ENCODE data around the gene NUDT9.
"Not testable (repeated sequence)": the region's sequence is repeated elsewhere in the genome, so short reads cannot be mapped to it uniquely, and the experiment has no call there.

The NUDT9 gene

DNA sequence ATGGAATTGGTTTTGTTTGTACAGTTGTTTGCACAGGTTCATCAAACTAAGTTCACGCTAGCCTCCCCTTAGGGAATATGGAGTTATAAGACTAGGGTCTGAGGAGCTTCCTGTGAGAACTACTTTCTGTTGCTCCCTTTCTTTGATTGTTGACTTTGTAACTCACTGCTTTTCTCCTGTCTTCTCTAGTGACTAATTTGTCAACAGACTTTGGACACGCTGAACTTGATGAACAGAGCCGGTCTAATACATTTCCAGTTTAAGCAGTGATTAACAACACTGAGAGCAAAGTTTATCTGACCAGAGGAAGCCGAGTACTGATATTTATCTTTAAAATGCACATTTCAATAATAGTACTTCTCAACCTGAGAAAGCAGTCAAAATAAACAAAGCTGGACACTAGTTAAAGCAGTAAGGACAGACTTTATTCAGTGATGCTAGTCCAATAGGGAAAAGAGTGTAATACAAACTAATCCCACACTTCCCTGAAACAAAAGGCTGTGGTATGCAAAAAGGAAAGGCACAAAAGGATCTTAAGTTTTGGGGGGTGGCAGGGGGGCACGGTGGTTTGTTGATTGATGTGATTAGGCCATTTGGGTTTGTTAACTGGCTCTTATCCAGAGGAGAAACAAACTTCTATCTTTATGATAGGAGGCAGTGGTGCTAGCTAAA, 2.7 kb upstream of the NUDT9 start:
- Histone ChIP-seq H3K79me2 (ENCODE audit: insufficient read depth, low read length) (peaks cover 20% of the 10 kb centered on the region), H3K4me2 (ENCODE audit: low read depth, low read length, poor library complexity, severe bottlenecking) (no peak overlapping the region), H3K36me3 (ENCODE audit: low read length) (no peaks in the 10 kb centered on the region), H3K9ac (ENCODE audit: low read length) (no peak overlapping the region), H3K4me3 (ENCODE audit: insufficient read depth, low read length, poor library complexity, severe bottlenecking) (no peak overlapping the region), H4K20me1 (ENCODE audit: low read depth, low read length) (no peaks in the 10 kb centered on the region), H3K9me3 (ENCODE audit: insufficient read depth, low read length) (no peaks in the 10 kb centered on the region), H2AFZ (ENCODE audit: low read depth, low read length, severe bottlenecking) (no peak overlapping the region), H3F3A (ENCODE audit: insufficient read depth) (no peaks in the 10 kb centered on the region), H3K9me2 (replicated peaks; ENCODE audit: insufficient read depth, low read length) (no peaks in the 10 kb centered on the region), H3K27ac (ENCODE audit: low read depth, low read length) (no peak overlapping the region), H3K27me3 (ENCODE audit: low read length) (no peaks in the 10 kb centered on the region)
- no peak for TF ChIP-seq EZH2phosphoT487 (conservative IDR thresholded peaks at IDR 0.05; ENCODE audit: low read length)
- TF ChIP-seq, protein P1, sequence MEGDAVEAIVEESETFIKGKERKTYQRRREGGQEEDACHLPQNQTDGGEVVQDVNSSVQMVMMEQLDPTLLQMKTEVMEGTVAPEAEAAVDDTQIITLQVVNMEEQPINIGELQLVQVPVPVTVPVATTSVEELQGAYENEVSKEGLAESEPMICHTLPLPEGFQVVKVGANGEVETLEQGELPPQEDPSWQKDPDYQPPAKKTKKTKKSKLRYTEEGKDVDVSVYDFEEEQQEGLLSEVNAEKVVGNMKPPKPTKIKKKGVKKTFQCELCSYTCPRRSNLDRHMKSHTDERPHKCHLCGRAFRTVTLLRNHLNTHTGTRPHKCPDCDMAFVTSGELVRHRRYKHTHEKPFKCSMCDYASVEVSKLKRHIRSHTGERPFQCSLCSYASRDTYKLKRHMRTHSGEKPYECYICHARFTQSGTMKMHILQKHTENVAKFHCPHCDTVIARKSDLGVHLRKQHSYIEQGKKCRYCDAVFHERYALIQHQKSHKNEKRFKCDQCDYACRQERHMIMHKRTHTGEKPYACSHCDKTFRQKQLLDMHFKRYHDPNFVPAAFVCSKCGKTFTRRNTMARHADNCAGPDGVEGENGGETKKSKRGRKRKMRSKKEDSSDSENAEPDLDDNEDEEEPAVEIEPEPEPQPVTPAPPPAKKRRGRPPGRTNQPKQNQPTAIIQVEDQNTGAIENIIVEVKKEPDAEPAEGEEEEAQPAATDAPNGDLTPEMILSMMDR (IDR thresholded peaks at IDR 0.05; ENCODE audit: insufficient read depth, low read length, poor library complexity, severe bottlenecking): no peak

DNA sequence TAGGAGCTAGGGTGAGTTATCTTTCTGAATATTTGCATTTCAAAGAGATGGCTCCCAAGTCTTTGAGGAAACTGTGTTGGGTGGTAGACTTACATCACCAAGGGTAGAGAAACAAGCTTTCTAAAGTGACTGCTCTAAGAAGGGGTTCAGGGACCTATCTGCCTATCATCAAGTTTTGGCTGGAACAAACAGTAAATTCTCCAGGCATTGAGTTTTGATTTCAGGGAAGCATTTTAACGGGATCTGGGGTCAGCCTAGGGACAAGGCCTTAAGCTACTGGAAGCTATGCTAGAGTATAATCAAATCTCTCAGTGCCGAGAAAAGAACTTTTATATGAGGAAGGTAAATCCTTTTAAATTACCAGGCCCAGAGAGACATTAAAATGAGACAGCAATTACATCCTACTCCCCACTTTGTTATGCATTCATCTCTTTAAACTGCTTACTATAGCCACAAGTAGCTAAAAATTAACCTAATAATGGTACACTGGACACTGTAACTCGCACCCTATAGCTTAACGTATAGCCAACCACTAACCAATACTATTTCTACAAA, 2.0 kb upstream of the NUDT9 start:
- H3K27ac ChIP-seq (ENCODE audit: low read depth, low read length): no peak overlapping the region
- no peak overlapping the region for H3K4me3 ChIP-seq (ENCODE audit: insufficient read depth, low read length, poor library complexity, severe bottlenecking)
- H3K36me3 ChIP-seq (ENCODE audit: low read length): no peaks in the 10 kb centered on the region
- no peak overlapping the region for H2AFZ ChIP-seq (ENCODE audit: low read depth, low read length, severe bottlenecking)
- TF ChIP-seq EZH2phosphoT487 (conservative IDR thresholded peaks at IDR 0.05; ENCODE audit: low read length): no peak
- TF ChIP-seq, protein P1 (IDR thresholded peaks at IDR 0.05; ENCODE audit: insufficient read depth, low read length, poor library complexity, severe bottlenecking): no peak
- no peaks in the 10 kb centered on the region for H3K9me2 ChIP-seq (replicated peaks; ENCODE audit: insufficient read depth, low read length)
- no peaks in the 10 kb centered on the region for H3K9me3 ChIP-seq (ENCODE audit: insufficient read depth, low read length)
- H4K20me1 ChIP-seq (ENCODE audit: low read depth, low read length): no peaks in the 10 kb centered on the region
- no peaks in the 10 kb centered on the region for H3F3A ChIP-seq (ENCODE audit: insufficient read depth)
- no peak overlapping the region for H3K9ac ChIP-seq (ENCODE audit: low read length)
- H3K27me3 ChIP-seq (ENCODE audit: low read length): no peaks in the 10 kb centered on the region
- H3K79me2 ChIP-seq (ENCODE audit: insufficient read depth, low read length): peaks cover 27% of the 10 kb centered on the region
- H3K4me2 ChIP-seq (ENCODE audit: low read depth, low read length, poor library complexity, severe bottlenecking): no peak overlapping the region

DNA sequence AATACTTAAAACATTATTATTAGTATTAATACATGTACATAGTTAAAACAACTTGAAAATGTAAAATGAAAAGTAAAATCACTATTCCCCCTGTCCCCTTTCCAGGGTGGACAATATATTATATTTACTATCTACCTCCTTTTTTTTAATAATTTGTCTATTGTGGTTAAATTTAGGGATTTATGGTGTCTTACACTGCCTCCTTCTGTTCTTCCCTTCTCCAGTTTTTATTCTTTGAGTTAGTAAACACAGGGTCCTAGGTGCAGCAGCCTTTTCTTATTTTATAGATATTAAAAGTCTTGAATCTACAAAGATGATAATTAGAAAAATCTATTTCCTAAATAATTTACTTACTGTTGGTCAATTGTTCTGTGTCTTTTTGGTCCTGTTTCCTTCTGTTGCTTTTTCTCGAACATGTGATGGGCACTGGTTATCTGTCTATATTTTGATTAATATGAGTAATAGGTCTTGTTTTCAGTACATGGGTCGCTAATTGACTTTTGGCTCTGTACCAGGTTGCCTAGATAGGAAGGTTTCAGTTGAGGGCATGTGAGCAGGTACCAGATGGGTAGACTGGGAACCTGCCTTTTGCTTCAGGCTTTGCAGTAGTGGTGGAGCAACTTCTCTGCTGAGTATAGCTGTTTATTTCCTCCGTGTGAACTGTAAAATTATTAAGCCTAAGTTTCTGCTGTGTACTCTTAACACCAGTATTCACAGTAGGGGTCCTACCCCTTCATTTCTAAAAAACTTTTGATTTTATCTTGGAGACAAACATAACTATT, 1.1 kb downstream of the NUDT9 start:
- H3K27ac ChIP-seq (ENCODE audit: low read depth, low read length): peak overlapping the region; percentile 66; the same call in 1 of the 2 replicates
- H3K79me2 ChIP-seq (ENCODE audit: insufficient read depth, low read length): peaks cover 49% of the 10 kb centered on the region
- H3F3A ChIP-seq (ENCODE audit: insufficient read depth): no peaks in the 10 kb centered on the region

DNA sequence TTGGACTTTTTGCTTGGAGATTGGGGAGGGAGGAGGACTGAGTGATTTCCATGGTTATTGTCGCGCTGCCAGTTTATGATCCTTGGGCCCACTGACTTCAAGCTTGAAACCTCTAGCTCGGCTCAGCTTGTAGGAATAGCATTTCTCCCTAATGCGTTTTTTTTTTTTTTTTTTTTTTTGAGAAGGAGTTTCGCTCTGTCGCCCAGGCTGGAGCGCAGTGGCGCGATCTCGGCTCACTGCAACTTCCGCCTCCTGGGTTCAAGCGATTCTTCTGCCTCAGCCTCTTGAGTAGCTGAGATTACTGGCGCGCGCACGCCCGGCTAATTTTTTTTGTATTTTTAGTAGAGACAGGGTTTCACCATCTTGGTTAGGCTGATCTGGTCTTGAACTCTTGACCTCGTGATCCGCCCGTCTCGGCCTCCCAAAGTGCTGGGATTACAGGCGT, 1.7 kb downstream of the NUDT9 start:
- Histone ChIP-seq H3K4me2 (ENCODE audit: low read depth, low read length, poor library complexity, severe bottlenecking) (peak overlapping the region; percentile 94), H3K79me2 (ENCODE audit: insufficient read depth, low read length) (peaks cover 49% of the 10 kb centered on the region), H3K9ac (ENCODE audit: low read length) (0 out of 2 replicates have a peak overlapping the region, but pooled peaks have one; percentile 74), H3K4me3 (ENCODE audit: insufficient read depth, low read length, poor library complexity, severe bottlenecking) (peak overlapping the region; percentile 76)
- H4K20me1 ChIP-seq (ENCODE audit: low read depth, low read length); H3F3A ChIP-seq (ENCODE audit: insufficient read depth); H3K36me3 ChIP-seq (ENCODE audit: low read length); H3K27ac ChIP-seq (ENCODE audit: low read depth, low read length); H3K9me2 ChIP-seq (replicated peaks; ENCODE audit: insufficient read depth, low read length); H2AFZ ChIP-seq (ENCODE audit: low read depth, low read length, severe bottlenecking); H3K27me3 ChIP-seq (ENCODE audit: low read length); H3K9me3 ChIP-seq (ENCODE audit: insufficient read depth, low read length): not testable (repeated sequence)

More for the DNA sequence above, 1.1 kb downstream of the NUDT9 start:
- TF ChIP-seq, protein P1 (IDR thresholded peaks at IDR 0.05; ENCODE audit: insufficient read depth, low read length, poor library complexity, severe bottlenecking): no peak
- TF ChIP-seq EZH2phosphoT487 (conservative IDR thresholded peaks at IDR 0.05; ENCODE audit: low read length): no peak
- H2AFZ ChIP-seq (ENCODE audit: low read depth, low read length, severe bottlenecking): peak overlapping the region; percentile 76
- no peaks in the 10 kb centered on the region for H3K9me3 ChIP-seq (ENCODE audit: insufficient read depth, low read length)
- H3K9ac ChIP-seq (ENCODE audit: low read length): peak overlapping the region; percentile 74
- H3K27me3 ChIP-seq (ENCODE audit: low read length): no peaks in the 10 kb centered on the region
- no peaks in the 10 kb centered on the region for H4K20me1 ChIP-seq (ENCODE audit: low read depth, low read length)
- H3K4me3 ChIP-seq (ENCODE audit: insufficient read depth, low read length, poor library complexity, severe bottlenecking): peak overlapping the region; percentile 76
- H3K9me2 ChIP-seq (replicated peaks; ENCODE audit: insufficient read depth, low read length): no peaks in the 10 kb centered on the region
- peak overlapping the region; percentile 94 for H3K4me2 ChIP-seq (ENCODE audit: low read depth, low read length, poor library complexity, severe bottlenecking)
- H3K36me3 ChIP-seq (ENCODE audit: low read length): no peaks in the 10 kb centered on the region
